ENCODE data around the gene AIFM2. TPM values are rescaled to one million over a fixed set of nuclear protein-coding genes. Genes with fewer than 3 reads are reported as not detected.
"Not testable (repeated sequence)": the region's sequence is repeated elsewhere in the genome, so short reads cannot be mapped to it uniquely, and the experiment has no call there.

AIFM2 gene
- total RNA-seq, 1 experiment from 2014 or later: 10.0 TPM

- DNase-seq (ENCODE audit: low read depth): no peak
These were observed 8.8 kb downstream of the AIFM2 start for GRCh38 chr10:70123817-70124216.

DNA sequence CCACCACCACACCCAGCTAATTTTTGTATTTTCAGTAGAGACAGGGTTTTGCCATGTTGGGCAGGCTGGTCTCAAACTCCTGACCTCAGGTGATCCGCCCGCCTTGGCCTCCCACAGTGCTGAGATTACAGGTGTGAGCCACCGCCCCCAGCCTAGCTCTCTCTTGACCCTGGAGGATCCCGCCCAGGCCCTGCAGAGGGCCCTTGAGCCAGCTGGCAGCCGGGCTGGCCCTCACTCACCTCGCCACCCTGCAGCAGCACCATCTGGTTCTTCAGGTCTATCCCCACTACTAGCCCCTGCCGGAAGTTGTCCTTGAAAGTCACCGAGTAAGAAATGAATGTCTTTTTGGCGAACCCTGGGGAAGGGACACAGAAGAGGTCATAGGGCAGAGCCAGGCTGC is 9.5 kb downstream of the AIFM2 start:
- not testable (repeated sequence) for DNase-seq (ENCODE audit: low read depth)

GRCh38 chr10:70122742-70123141 is 9.9 kb downstream of the AIFM2 start:
- no peak for DNase-seq (ENCODE audit: low read depth)

- DNase-seq (ENCODE audit: low read depth): no peak
These were observed 11.2 kb downstream of the AIFM2 start for GRCh38 chr10:70121281-70121949.

GRCh38 chr10:70120417-70120816 is 12.2 kb downstream of the AIFM2 start:
- no peak for DNase-seq (ENCODE audit: low read depth)

GRCh38 chr10:70119623-70120022 is 13.0 kb downstream of the AIFM2 start:
- DNase-seq (ENCODE audit: low read depth): no peak

DNA sequence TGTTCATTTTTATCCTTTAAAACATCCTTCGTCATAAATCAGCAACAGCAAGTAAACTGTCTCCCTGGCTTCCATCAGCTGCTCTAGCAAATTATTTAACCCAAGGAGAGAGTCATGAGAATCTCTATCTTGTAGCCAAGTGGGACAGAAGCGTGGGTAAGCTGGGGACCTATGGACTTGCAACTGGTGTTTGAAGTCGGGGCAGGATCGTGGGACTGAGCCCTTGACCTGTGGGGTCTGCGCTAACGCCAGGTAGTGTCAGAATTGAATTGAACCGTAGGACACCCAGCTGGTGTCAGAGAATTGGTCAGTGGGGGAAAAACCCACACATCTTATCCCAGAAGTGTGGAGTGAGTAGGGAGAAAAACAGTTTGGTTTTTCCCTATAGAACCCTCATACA is 13.4 kb downstream of the AIFM2 start:
- no peak for DNase-seq (ENCODE audit: low read depth)

GRCh38 chr10:70118196-70118595 is 14.4 kb downstream of the AIFM2 start:
- DNase-seq (ENCODE audit: low read depth): no peak

DNA sequence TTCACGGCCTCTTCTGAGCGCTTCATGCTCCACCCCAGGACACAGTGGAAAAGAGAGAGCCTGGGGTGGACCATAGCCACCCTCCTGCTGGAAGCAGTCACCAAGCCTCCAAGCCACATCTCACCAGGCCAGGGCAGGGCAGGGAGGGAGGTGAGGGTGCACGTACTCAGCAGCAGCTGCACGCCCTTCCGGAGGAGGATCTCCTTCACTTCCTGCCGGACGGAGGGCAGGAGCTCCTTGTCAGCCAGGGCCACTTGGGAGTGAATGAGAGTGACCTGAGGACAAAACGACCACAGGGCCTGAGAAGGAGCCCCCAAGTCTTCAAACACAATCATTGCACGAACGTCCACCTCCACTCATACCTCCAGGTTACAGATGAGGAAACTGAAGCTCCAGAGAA is 15.0 kb downstream of the AIFM2 start:
- no peak for DNase-seq (ENCODE audit: low read depth)

- DNase-seq (ENCODE audit: low read depth): peak; percentile 15
These were observed 16.5 kb downstream of the AIFM2 start for GRCh38 chr10:70115948-70116682.

- DNase-seq (ENCODE audit: low read depth): no peak
These were observed 17.7 kb downstream of the AIFM2 start for GRCh38 chr10:70114902-70115301.

- DNase-seq (ENCODE audit: low read depth): no peak
These were observed 20.6 kb downstream of the AIFM2 start for GRCh38 chr10:70112071-70112470.

DNA sequence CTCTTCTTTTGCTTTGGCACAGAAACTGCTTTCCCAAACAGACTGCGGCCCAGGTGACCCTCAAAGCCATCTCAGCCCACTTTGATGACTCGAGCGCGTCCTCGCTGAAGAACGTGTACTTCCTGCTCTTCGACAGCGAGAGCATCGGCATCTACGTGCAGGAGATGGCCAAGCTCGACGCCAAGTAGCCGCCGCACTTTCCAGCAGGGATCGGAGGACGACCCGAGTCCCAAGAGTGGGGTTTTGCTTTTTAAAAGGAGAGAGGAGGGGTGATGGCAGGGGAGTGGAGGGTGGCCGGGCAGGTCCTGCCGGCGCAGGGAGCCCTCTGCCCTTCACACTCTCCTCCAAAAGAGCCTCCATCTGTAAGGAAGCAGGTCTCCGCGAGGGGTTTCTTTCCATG is 21.1 kb downstream of the AIFM2 start:
- no peak for DNase-seq (ENCODE audit: low read depth)

- DNase-seq (ENCODE audit: low read depth): no peak
These were observed 23.4 kb downstream of the AIFM2 start for GRCh38 chr10:70109064-70109729.

DNA sequence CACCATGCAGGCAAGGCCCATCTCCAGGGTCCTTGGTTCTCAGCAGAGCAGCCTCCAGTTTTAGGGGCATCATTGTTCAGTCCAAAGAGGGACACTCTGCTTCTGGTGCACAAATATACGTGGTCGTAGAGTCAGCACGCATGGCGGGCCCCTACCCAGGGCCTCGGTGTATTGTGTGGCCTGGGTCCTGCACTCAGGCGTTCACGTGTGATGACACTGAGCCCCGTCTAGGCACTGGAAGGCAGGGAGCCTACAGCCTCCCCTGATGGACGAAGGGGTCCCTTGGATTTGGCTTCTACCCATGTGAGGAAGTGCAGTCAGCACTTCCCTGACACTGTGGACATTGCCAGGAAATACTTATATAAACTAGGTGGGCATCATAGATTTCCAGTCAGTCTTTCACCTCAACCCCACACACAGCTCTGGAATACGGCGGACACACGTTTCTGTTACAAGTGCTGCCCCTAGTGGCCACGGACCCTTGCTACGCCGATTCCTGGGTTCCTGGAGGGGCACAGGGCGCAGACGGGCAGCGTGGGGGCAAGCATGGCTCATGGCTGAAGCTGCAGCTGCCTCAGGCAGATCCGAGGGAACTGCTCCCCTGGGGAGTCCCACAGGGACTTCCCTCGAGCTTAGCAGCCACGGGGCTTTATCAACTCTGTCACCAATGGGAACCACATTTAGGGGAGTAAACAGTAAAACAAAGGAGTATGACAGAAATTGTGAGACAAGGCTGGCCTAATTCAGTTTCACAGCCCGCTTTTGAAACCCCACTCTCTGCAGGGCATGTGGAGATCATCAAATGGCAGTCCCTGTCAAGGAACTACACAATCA is 25.4 kb downstream of the AIFM2 start:
- DNase-seq (ENCODE audit: low read depth): no peak

DNA sequence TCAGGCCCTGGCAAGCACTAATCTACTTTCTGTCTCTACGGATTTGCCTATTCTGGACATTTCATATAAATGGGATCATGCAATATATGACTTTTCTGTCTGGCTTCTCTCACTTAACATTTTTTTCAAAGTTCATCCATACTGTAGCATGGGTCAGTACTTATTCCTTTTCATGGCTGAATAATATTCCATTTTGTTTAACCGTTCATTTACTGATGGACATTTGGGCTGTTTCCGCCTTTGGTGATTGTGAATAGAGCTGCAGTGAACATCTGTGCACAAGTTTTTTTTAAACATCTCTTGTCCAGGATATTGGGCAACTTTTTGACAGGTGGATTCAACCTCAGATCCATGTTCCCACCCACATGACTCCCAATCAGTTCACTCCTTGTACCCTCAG is 31.0 kb downstream of the AIFM2 start:
- no peak for DNase-seq (ENCODE audit: low read depth)

DNA sequence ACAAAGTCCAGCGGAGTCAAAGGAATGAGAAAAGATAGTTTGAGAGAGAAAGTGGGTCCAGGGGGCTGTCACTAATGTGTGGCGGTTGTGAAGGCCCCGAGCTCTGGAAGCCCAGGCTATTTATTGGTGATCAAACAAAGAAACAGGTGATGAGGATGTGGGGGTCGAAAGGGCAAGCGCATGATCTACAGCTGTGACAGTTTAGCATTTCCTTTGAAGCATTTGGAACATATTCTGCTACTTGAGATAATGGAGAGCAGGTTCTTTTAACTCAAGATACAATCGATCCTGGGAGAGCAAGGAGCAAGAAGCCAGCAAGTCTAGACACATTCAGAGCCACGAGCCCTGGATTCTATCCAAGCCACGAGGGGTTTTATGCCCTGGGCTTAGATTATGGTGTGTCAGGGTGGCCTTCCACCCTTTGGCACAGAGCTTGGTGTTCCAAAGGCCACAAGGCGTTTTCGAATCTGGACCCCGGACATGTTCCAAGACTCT is 31.5 kb downstream of the AIFM2 start:
- not testable (repeated sequence) for DNase-seq (ENCODE audit: low read depth)

DNA sequence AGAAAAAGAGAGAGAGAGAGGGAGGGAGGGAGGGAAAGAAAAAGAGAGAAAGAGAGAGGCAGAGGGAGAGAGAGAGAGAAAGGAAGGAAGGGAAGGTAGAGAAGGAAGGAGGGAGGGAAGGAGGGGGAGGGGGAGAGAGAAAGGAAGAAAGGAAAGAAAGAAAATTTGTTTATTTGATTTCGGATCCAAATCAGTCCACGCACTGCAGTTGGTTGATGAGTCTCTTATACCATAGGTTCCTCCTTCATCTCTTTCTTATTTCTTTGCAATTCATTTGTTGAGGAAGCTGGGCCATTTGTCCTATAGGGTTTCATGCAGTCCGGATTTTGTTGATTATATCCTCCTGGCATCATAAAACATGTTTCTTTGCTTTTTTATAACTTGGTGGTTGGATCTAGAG is 34.4 kb downstream of the AIFM2 start:
- DNase-seq (ENCODE audit: low read depth): no peak

- no peak for DNase-seq (ENCODE audit: low read depth)
These were observed 35.2 kb downstream of the AIFM2 start for GRCh38 chr10:70097459-70097858.

DNA sequence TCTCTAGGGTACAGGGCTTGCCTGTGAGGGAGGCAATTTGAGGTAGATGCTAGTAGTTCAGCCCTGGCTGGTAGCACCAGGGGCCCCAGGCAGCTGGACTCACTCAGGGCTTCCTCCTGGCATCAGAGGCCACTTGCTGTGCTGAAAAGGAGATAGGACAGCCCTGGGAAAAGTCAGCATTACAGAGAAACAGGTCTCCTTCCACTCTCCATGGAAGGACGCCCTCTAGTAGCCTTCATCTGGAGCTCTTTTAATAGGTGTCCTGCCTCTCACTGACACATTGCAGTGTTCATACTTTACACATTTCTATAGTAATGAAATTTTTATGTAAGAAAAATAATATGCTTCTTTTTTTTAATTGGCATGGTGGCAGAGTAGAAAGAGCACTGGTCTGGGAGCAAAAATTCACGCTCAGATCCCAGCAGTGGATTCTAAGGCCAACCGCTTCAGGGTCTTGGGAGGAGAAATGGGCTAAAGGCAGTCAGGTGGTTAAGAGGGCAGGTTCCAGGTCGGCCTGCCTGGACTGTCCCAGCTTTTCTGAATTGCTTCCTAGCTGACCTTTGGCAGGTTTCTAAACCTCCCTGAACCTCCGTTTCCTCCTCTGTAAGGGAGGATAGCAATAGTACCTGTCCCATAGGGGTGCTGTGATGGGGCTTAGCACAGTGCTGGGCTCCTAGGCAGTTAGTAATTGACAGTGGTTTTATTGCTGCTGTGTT is 35.8 kb downstream of the AIFM2 start:
- no peak for DNase-seq (ENCODE audit: low read depth)
